Stimulated activated CD8-positive, alpha-beta memory T cell treated with anti-CD3 and anti-CD28 coated beads, Interleukin-2, amount 100 ng/mL, for 1 hour (primary cell): ENCODE data around the gene ANKRD6.

Source experiments
- DNase-seq, 2 donors: peaks; one replicate each; pipeline ENCODE4 v3.0.0-alpha.2; 2020; ENCODE audit warnings: low read depth in 2 of 2

The ANKRD6 gene

GRCh38 chr6:89564752-89565427 is 131.9 kb downstream of the ANKRD6 start:
- DNase-seq = no peak

DNA sequence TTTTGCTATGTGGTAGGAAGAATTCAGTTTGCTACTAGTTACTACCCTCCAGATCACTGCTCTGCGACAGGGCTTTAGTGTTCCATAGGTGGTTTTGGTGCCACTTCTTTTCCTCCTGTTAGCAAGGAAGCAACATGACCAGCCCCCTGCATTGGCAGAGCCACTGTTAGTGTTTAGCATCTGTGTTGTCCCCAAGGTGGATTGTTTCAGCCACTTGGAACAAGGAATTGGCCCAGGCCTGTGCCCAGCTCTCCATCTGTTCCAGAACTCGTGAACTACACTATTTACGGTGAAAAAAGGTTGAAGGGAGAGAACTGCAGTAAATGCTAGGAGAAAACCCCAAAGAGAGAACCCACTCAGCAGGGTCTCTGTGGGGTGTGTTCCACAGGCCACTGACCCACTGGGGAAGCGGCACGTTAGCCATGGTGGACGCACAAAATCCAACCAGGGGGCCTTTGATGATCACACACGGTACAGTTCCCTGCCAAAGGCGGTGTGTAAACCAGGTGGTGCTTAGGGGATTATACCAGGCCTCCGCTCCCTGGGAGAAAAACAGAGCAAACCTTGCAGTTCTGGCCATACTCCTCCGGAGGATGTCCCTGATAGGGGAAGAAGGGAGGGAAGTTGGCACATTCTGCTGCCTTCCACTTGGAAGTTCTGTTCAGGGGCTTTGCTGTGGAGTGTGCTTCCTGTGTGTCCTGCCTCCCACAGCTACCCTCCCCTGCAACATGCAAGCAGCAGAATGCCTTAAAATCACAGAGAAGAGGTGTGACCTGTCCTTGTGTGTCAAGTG is 133.3 kb downstream of the ANKRD6 start:
- DNase-seq = no peak

DNA sequence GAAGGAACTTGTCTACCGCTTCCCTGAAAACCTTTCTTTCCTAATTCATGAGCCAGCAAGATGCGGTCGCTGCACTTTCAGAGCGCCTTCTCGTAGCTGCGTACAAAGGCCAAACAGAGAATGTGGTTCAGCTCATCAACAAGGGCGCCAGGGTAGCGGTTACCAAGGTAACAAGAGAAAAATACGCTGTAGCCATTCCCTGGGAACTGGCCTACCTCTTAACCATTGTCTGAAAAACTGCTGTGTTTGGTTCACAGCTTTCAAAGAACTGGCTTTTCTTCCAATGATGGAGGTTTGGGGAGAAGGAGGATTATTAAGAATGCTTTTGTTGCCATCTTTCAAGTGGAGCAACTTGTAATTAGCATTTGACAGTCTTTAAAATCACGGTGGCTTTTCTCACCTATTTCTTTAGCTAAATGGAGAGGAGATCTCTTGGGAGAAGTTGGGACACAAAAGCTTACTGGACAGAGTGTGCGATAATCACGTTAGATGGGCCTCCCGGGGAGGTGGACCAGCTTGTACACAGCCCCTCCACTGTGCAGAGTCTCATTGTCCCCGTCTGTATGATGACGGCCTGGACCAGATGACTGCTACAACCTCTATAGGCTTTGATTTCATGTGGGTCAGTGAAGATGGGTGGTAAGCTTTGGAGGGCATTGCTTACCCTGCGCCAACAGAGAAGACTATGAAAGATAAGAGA is 134.1 kb downstream of the ANKRD6 start:
- no peak for DNase-seq

- DNase-seq = no peak
Measured at GRCh38 chr6:89567630-89568390, 134.9 kb downstream of the ANKRD6 start.

DNA sequence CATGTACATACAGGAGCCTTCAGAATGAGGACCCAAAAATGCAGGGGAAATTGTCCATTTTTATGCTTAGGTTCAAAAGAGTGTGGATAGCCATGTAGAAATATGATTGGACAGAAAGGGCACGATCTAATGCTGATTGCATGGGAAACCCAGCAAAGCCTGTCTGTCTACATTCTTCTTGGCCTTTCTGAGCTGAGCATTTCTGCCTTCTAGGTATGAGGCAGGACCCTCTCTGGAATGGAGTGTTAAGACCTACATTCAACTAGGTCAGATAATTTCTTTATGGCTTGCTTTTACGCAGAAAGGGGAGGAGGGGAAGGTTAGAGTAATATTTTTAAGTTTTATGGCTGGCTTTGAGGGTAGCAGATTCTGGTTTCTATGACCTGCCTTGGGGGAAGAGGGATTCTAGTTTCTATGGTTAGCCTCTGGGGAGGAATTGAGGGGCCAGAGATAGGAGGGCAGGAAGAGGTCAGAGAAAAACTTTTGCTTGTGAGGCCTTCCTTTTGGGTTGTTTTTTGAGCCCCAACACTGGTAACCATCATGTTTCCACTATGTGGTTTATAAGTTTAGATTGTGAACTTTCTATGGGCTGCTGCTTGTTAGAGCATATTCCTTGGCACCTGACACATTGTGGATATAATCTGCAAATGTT is 142.1 kb downstream of the ANKRD6 start:
- DNase-seq = no peak

DNA sequence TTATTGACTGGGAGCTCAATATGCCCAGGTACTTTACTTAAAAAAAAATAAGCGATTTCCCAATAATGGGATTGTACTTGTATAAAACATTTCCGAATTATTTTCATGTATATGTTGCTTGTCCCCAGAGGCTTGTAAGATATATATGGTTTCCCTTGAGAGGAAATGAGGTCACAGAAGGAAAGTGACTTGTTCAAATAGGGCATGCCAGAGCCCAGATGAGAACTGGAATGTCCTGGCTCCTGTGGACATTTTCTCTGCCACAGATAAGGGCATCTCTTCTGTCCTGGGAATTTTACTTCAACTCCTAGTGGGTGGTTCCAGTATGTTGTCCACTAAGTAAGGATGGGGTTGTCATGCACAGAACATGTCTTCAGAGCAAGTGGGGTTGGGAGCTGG is 142.6 kb downstream of the ANKRD6 start:
- DNase-seq = no peak

GRCh38 chr6:89580997-89581666 is 148.2 kb downstream of the ANKRD6 start:
- DNase-seq = no peak

DNA sequence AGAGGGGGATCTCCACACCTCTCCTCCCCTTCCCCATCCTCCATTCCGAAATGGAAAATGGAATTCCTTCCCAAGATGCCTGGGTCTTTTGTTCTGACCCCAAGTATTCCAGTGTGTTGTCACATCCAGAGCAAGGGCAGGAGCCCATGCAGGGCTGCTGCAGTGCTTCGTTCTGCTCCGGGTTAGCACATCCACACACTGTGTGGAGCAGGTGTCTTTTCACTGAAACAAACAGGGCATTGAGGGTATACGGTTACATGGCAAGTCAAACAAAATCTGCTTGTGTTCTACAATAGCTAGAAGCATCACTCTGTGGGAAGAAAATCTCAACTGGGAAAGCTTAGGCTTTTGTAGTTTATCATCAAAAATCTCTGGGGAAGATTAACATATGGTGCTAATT is 148.7 kb downstream of the ANKRD6 start:
- DNase-seq = no peak

DNA sequence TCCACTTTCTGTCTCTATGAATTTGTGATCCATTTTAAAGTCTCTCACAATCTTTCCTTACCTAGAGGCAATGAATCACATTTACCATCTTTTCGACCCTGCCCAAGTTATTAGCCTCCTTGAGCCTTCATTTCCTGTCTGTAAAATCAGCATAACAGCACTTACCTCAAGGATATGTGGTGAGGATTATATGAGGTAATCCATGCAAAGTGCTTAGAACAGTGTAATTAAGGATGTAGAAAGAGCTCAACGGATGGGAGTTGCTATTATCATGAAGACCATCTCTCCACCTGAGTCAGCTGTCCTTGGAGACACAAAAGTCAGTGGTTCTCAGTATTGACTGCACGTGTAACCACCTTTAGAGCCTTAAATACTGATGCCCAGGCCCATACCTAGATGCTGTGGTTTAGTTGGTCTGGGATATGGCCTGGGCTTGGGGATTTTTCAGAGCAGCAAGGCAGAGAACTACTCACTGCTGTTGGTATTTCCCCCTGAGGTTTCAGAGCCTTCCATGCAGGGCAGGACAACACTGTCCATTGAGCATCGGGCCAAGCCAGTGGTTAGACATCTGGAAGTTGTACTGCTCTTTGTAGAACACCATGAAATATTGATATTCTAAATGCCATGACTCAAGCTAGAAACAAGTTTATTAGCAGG is 149.8 kb downstream of the ANKRD6 start:
- no peak for DNase-seq

GRCh38 chr6:89583559-89583958 is 150.6 kb downstream of the ANKRD6 start:
- DNase-seq = no peak

GRCh38 chr6:89584539-89584938 is 151.6 kb downstream of the ANKRD6 start:
- DNase-seq = no peak

- no peak for DNase-seq
Measured at GRCh38 chr6:89585154-89585553, 152.2 kb downstream of the ANKRD6 start.

GRCh38 chr6:89589297-89590025 is 156.5 kb downstream of the ANKRD6 start:
- DNase-seq = no peak

GRCh38 chr6:89590133-89590532 is 157.2 kb downstream of the ANKRD6 start:
- no peak for DNase-seq

DNA sequence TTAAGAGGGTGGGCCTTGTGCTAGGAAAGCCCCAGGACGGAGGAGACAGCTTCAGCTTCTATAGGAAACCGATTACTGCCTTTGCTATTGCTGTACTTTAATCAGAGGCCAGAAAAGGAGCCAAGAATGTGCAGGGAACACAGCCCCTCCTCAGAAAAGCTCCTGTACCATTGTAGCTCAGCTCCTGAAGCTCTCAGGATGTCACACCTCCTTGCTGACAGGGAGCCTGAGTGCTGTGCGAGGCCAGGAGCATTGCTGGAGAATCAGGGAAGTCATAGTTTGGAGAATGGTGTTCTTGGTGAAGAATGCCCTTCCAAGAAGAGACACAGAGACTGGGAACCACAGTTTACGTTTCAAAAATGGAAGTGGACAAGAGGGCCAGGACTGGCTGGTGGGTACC is 158.8 kb downstream of the ANKRD6 start:
- DNase-seq = no peak

DNA sequence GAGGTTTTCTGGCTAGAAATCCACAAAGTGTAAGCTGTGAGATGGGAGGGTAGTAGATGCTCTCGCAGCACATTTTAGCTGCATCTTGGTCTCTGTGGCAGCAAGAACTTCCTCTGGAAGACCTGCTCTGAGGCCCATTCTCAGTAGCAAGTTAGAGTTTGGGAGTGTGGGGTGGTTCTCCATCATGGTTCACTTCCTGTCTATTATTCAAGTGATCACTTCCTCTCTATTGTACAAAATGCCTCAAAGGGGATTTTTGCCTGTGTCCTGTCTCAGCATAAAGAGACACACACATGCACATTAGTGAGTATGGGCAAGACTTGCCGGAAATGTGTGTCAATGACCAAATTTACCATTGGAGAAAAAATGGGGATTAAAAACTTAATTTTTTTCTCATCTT is 163.1 kb downstream of the ANKRD6 start:
- no peak for DNase-seq

- no peak for DNase-seq
Measured at GRCh38 chr6:89596484-89596883, 163.5 kb downstream of the ANKRD6 start.

- DNase-seq = no peak
Measured at GRCh38 chr6:89597372-89597771, 164.4 kb downstream of the ANKRD6 start.

- DNase-seq = no peak
Measured at GRCh38 chr6:89597988-89598387, 165.0 kb downstream of the ANKRD6 start.

DNA sequence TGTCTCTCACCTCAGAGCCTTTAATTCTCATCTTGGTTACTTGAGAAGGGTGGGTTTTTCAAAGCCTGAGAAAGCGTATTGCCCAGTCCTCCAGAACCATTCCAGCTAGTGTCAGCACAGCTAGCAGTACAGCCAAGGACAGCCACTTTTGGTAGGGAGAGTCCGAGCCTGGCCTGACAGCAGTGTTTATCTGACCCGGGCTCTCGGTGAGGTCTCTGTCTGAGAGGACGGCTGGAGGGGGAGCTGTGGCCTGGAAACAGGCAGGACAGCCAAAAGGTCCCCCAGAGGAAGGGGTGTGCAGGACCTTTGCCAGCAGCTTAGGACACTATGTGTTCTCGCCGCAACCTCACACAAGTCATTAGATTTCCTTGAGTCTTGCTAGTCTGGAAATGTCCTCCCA is 166.8 kb downstream of the ANKRD6 start:
- DNase-seq = no peak
